ENCODE measurements around the gene PDZRN4. TPM values are rescaled to one million over a fixed set of nuclear protein-coding genes. Genes with fewer than 3 reads are reported as not detected.

PDZRN4 gene
- total and polyA plus RNA-seq, 2 of the 4 experiments (the other 2 are of a cell fraction), result not detected

- Histone ChIP-seq H2AK9ac (replicated peaks; ENCODE audit: low read depth, low read length, poor library complexity) (no peak overlapping the region), H3K9me3 (ENCODE audit: control insufficient read depth, insufficient read depth, low read length) (no peaks in the 10 kb centered on the region), H3K4me1 (ENCODE audit: control insufficient read depth, insufficient read depth, low read length) (no peaks in the 10 kb centered on the region), H2BK120ac (ENCODE audit: low read depth, low read length) (no peak overlapping the region), H3K27me3 (ENCODE audit: control insufficient read depth, insufficient read depth, low read length) (no peaks in the 10 kb centered on the region), H3K9me1 (ENCODE audit: insufficient read depth, low read length) (no peaks in the 10 kb centered on the region), H2AFZ (replicated peaks; ENCODE audit: low read length, poor library complexity) (no peak overlapping the region), H3K18ac (ENCODE audit: low read depth, low read length) (no peak overlapping the region), H4K5ac (ENCODE audit: low read depth, low read length) (no peak overlapping the region), H3K4me2 (ENCODE audit: low read depth, low read length) (no peak overlapping the region), H3K14ac (replicated peaks; ENCODE audit: low read depth, low read length) (no peak overlapping the region), H3K79me1 (ENCODE audit: low read depth in 1 of 2, low read length in 2 of 2) (no peaks in the 10 kb centered on the region), H4K91ac (ENCODE audit: insufficient read depth, low read depth, low read length) (no peak overlapping the region), H3K56ac (ENCODE audit: extremely low read depth, insufficient read depth, low read length) (no peak overlapping the region), H3K4me3 (ENCODE audit: insufficient read depth, low read depth, low read length) (no peak overlapping the region), H3K36me3 (ENCODE audit: control insufficient read depth, insufficient read depth, low read length) (no peaks in the 10 kb centered on the region), H2BK5ac (ENCODE audit: low read depth, low read length, poor library complexity, severe bottlenecking) (no peak overlapping the region), H3K9ac (ENCODE audit: low read depth, low read length) (no peak overlapping the region), H3K27ac (ENCODE audit: insufficient read depth, low read length) (no peak overlapping the region), H2AK5ac (ENCODE audit: low read depth, low read length) (no peak overlapping the region), H4K20me1 (ENCODE audit: insufficient read depth, low read length) (no peaks in the 10 kb centered on the region), H3K4ac (ENCODE audit: low read depth, low read length) (no peak overlapping the region), H2BK20ac (ENCODE audit: low read depth, low read length) (no peak overlapping the region), H2BK15ac (ENCODE audit: low read depth, low read length) (no peak overlapping the region), H4K8ac (ENCODE audit: low read depth in 2 of 2, low read length in 2 of 2) (no peak overlapping the region), H3K23ac (ENCODE audit: low read depth, low read length) (no peak overlapping the region)
- POLR2A ChIA-PET (ENCODE audit: unreplicated experiment), result no interaction called here
- dilution Hi-C loops (cut with HindIII; ENCODE audit: low sequenced_read_pairs, unreplicated experiment) (no loop called here), in situ Hi-C loops (cut with MboI; ENCODE audit: low sequenced_read_pairs) (loop anchor here (10.0 kb wide), 1 partner anchor 737 kb away; no protein-coding TSS in a partner anchor), intact Hi-C loops (cut with micrococcal nuclease) (no loop called here)
- no TSS peak for BruUV-seq (replicated peaks)
- ATAC-seq (ENCODE audit: low read depth) (no peak), DNase-seq (no peak)
- no CpG with 5 or more reads among the region's 2 CpGs for WGBS, 2 experiments (ENCODE audit: extremely low coverage in 2 of 2, insufficient read length in 1 of 2)
- CTCF ChIA-PET, result interaction anchor here (1.7 kb wide), 1 partner anchor 10 kb away, joined by 4 read pairs; no protein-coding TSS in a partner anchor
- TF ChIP-seq NFE2L2 (IDR thresholded peaks at IDR 0.05; ENCODE audit: low read depth, low read length) (no peak), CTCF (conservative IDR thresholded peaks at IDR 0.05; ENCODE audit: low read depth, low read length) (no peak), FOS (IDR thresholded peaks at IDR 0.05; ENCODE audit: low read depth, low read length) (no peak), RFX5 (IDR thresholded peaks at IDR 0.05; ENCODE audit: low read depth, low read length) (no peak), POLR2A (IDR thresholded peaks at IDR 0.05; ENCODE audit: low read depth, low read length) (no peak), ELK1 (IDR thresholded peaks at IDR 0.05; ENCODE audit: borderline replicate concordance, low read depth, low read length) (no peak), RAD21 (IDR thresholded peaks at IDR 0.05; ENCODE audit: low read length) (no peak), USF2 (IDR thresholded peaks at IDR 0.05; ENCODE audit: low read depth, low read length) (no peak), MXI1 (IDR thresholded peaks at IDR 0.05; ENCODE audit: borderline replicate concordance, low read depth, low read length) (no peak), CEBPB (IDR thresholded peaks at IDR 0.05; ENCODE audit: low read depth, low read length) (no peak), MAFK (IDR thresholded peaks at IDR 0.05; ENCODE audit: low read depth, low read length) (no peak)
Measured at GRCh38 chr12:41287500-41288141, 99.5 kb downstream of the PDZRN4 start.

Data from IMR-90 (cell line).